GM23338 (cell line): ENCODE measurements around the gene RER1. TPM values are rescaled to one million over a fixed set of nuclear protein-coding genes. Genes with fewer than 3 reads are reported as not detected.

Experiments used
- ATAC-seq: fragments of 200-7000 bp; cut with Tn5 transposase; 3 replicates; pipeline ENCODE4 v1.9.1; 2020
- DNase-seq: peaks from one replicate; pipeline ENCODE4 v3.0.0-alpha.2; 2015; ENCODE audit warnings: low spot score
- H2AFZ ChIP-seq: fragments of 200-600 bp; sonication (generic); 2 replicates; pipeline ENCODE4 v1.8.0; 2016; ENCODE audit warnings: antibody characterized with exemption, mild to moderate bottlenecking, moderate library complexity
- H3F3A ChIP-seq: fragments of 200-600 bp; sonication (generic); replicated peaks from 2 replicates; pipeline ENCODE4 v1.8.0; 2017; ENCODE audit warnings: antibody characterized with exemption, mixed run types, low read depth
- H3K27ac ChIP-seq: fragments of 200-600 bp; sonication (generic); 2 replicates; pipeline ENCODE4 v1.6.1; 2016; ENCODE audit warnings: low read depth
- H3K27me3 ChIP-seq: fragments of 200-600 bp; sonication (generic); 2 replicates; pipeline ENCODE4 v1.8.0; 2016; ENCODE audit warnings: mild to moderate bottlenecking, mixed run types, moderate library complexity; ENCODE audit not compliant: insufficient read depth
- H3K36me3 ChIP-seq: fragments of 200-600 bp; sonication (generic); 2 replicates; pipeline ENCODE4 v1.8.0; 2016; ENCODE audit warnings: mild to moderate bottlenecking; ENCODE audit not compliant: insufficient read depth
- H3K4me1 ChIP-seq: fragments of 200-600 bp; sonication (generic); 2 replicates; pipeline ENCODE4 v1.8.0; 2016; ENCODE audit warnings: mild to moderate bottlenecking, moderate library complexity; ENCODE audit not compliant: insufficient read depth
- H3K4me2 ChIP-seq: fragments of 200-600 bp; sonication (generic); 2 replicates; pipeline ENCODE4 v1.7.1; 2017; ENCODE audit warnings: mixed run types
- H3K4me3 ChIP-seq: fragments of 200-600 bp; sonication (generic); 2 replicates; pipeline ENCODE4 v1.6.1; 2016; ENCODE audit warnings: mixed run types
- H3K79me2 ChIP-seq: fragments of 200-600 bp; sonication (generic); replicated peaks from 2 replicates; pipeline ENCODE4 v1.8.0; 2017; ENCODE audit warnings: mild to moderate bottlenecking; ENCODE audit not compliant: insufficient read depth
- H3K9me2 ChIP-seq: fragments of 200-600 bp; sonication (generic); 2 replicates; pipeline ENCODE4 v1.8.0; 2017; ENCODE audit not compliant: insufficient read depth
- H4K20me1 ChIP-seq: fragments of 200-600 bp; sonication (generic); replicated peaks from 2 replicates; pipeline ENCODE4 v1.8.0; 2017; ENCODE audit warnings: mild to moderate bottlenecking; ENCODE audit not compliant: insufficient read depth
- H3K27ac Mint-ChIP-seq: 2 replicates; pipeline ENCODE4 v1.8.0; 2020; ENCODE audit warnings: inconsistent platforms, mild to moderate bottlenecking, moderate library complexity, mixed read lengths
- H3K27me3 Mint-ChIP-seq: 3 replicates; pipeline ENCODE4 v1.8.0; 2022; ENCODE audit warnings: low read depth, mild to moderate bottlenecking, moderate library complexity, mixed read lengths, inconsistent platforms; ENCODE audit not compliant: insufficient read depth, poor library complexity
- H3K36me3 Mint-ChIP-seq: 3 replicates; pipeline ENCODE4 v1.8.0; 2021; ENCODE audit warnings: low read depth, mild to moderate bottlenecking, inconsistent platforms, moderate library complexity, mixed read lengths
- H3K4me1 Mint-ChIP-seq: 3 replicates; pipeline ENCODE4 v1.8.0; 2020; ENCODE audit warnings: mild to moderate bottlenecking, inconsistent platforms, mixed read lengths
- H3K4me3 Mint-ChIP-seq: 3 replicates; pipeline ENCODE4 v1.8.0; 2021; ENCODE audit warnings: moderate library complexity, mild to moderate bottlenecking, inconsistent platforms, mixed read lengths
- H3K9me3 Mint-ChIP-seq: 3 replicates; pipeline ENCODE4 v1.8.0; 2020; ENCODE audit warnings: moderate library complexity, mild to moderate bottlenecking, inconsistent platforms, mixed read lengths
- EZH2 ChIP-seq: fragments of 200-600 bp; sonication (generic); IDR thresholded peaks from one replicate; pipeline ENCODE4 v1.8.0; 2017; ENCODE audit warnings: antibody characterized with exemption, mild to moderate bottlenecking, low read depth; ENCODE audit not compliant: unreplicated experiment
- JUNB ChIP-seq: IDR thresholded peaks from one replicate; pipeline ENCODE4 v1.6.1; 2016; ENCODE audit warnings: antibody characterized with exemption; ENCODE audit not compliant: unreplicated experiment
- POLR2AphosphoS5 ChIP-seq: IDR thresholded peaks from 2 replicates; pipeline ENCODE4 v1.6.1; 2016; ENCODE audit warnings: antibody characterized with exemption, low read depth
- ZNF114 ChIP-seq: fragments of 250-450 bp; sonication (Bioruptor Pico); IDR thresholded peaks from 2 replicates; pipeline ENCODE4 v1.5.0; 2020; ENCODE audit warnings: mild to moderate bottlenecking, moderate library complexity
- polyA plus RNA-seq: library from polyadenylated mRNA; unstranded; fragments of >200 nt; fragmentation: Nextera tagmentation; extraction: Ambion mirVana; gene quantifications from 2 replicates; pipeline ENCODE4 v1.2.1, GENCODE V29; 2016
- total RNA-seq: library from RNA; depleted of rRNA; stranded (reverse); fragments of >200 nt; shearing (Covaris generic); gene quantifications from 2 replicates; pipeline ENCODE4 v1.2.3, GENCODE V29; 2014
- TF ChIP-seq, protein P1 (sequence below): fragments of 250-450 bp; sonication (Bioruptor Pico); IDR thresholded peaks from 2 replicates; pipeline ENCODE4 v1.5.0; 2020; ENCODE audit warnings: mild to moderate bottlenecking, moderate library complexity
- TF ChIP-seq, protein P2 (sequence below), 2 experiments: fragments of 200-600 bp in 1 of 2; sonication (generic) in 1 of 2; conservative IDR thresholded peaks; 2 replicates each; pipeline versions ENCODE4 v1.5.1 to v1.6.1; 2016 to 2017; ENCODE audit warnings: antibody characterized with exemption in 2 of 2, low read depth in 2 of 2, mild to moderate bottlenecking in 2 of 2, moderate library complexity in 1 of 2

RER1 gene
- total and polyA plus RNA-seq, 2 experiments from 2014 or later = 58.4 to 99.5 TPM

DNA sequence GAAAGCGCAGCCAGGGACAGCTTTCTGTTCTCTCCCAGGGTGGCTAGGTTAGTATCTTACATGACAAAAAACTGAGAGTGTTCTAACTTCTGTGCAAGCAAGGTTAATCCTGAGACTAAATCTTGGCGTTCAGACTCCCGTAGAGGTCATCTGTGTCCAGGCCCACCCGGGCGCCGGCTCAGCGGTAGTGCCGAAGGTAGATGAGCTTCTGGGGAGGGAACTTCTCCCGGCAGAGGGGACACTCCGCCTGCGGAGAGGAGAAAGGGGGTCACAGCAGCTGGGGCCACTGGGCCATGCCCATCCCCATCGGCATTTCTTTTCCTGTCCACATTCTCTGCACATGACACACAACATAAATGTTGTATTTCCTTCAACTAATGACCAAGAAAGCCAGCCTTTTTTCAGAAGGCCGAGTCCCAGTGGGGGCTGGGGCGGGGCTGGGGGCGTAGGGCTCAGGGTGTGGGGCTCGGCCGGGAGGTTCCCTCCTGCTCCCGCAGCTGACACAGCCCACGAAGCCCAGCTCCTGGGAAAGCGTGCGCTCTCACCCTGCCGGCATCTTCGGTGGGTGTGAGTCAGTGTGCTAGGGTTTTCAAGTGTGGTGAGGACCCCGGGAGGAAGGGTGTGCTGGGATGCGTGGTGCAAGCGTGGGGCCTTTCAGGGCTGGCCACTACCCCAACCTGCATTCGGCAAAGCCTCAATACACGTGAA lies 14.1 kb downstream of the RER1 start (continued):
- TF ChIP-seq, protein P1, sequence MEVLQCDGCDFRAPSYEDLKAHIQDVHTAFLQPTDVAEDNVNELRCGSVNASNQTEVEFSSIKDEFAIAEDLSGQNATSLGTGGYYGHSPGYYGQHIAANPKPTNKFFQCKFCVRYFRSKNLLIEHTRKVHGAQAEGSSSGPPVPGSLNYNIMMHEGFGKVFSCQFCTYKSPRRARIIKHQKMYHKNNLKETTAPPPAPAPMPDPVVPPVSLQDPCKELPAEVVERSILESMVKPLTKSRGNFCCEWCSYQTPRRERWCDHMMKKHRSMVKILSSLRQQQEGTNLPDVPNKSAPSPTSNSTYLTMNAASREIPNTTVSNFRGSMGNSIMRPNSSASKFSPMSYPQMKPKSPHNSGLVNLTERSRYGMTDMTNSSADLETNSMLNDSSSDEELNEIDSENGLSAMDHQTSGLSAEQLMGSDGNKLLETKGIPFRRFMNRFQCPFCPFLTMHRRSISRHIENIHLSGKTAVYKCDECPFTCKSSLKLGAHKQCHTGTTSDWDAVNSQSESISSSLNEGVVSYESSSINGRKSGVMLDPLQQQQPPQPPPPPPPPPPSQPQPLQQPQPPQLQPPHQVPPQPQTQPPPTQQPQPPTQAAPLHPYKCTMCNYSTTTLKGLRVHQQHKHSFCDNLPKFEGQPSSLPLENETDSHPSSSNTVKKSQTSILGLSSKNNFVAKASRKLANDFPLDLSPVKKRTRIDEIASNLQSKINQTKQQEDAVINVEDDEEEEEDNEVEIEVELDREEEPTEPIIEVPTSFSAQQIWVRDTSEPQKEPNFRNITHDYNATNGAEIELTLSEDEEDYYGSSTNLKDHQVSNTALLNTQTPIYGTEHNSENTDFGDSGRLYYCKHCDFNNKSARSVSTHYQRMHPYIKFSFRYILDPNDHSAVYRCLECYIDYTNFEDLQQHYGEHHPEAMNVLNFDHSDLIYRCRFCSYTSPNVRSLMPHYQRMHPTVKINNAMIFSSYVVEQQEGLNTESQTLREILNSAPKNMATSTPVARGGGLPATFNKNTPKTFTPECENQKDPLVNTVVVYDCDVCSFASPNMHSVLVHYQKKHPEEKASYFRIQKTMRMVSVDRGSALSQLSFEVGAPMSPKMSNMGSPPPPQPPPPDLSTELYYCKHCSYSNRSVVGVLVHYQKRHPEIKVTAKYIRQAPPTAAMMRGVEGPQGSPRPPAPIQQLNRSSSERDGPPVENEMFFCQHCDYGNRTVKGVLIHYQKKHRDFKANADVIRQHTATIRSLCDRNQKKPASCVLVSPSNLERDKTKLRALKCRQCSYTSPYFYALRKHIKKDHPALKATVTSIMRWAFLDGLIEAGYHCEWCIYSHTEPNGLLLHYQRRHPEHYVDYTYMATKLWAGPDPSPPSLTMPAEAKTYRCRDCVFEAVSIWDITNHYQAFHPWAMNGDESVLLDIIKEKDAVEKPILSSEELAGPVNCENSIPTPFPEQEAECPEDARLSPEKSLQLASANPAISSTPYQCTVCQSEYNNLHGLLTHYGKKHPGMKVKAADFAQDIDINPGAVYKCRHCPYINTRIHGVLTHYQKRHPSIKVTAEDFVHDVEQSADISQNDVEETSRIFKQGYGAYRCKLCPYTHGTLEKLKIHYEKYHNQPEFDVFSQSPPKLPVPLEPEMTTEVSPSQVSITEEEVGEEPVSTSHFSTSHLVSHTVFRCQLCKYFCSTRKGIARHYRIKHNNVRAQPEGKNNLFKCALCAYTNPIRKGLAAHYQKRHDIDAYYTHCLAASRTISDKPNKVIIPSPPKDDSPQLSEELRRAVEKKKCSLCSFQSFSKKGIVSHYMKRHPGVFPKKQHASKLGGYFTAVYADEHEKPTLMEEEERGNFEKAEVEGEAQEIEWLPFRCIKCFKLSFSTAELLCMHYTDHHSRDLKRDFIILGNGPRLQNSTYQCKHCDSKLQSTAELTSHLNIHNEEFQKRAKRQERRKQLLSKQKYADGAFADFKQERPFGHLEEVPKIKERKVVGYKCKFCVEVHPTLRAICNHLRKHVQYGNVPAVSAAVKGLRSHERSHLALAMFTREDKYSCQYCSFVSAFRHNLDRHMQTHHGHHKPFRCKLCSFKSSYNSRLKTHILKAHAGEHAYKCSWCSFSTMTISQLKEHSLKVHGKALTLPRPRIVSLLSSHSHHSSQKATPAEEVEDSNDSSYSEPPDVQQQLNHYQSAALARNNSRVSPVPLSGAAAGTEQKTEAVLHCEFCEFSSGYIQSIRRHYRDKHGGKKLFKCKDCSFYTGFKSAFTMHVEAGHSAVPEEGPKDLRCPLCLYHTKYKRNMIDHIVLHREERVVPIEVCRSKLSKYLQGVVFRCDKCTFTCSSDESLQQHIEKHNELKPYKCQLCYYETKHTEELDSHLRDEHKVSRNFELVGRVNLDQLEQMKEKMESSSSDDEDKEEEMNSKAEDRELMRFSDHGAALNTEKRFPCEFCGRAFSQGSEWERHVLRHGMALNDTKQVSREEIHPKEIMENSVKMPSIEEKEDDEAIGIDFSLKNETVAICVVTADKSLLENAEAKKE (CRISPR knock-in tag) = no peak
- no peak for TF ChIP-seq ZNF114 (CRISPR knock-in tag)
- no peak for TF ChIP-seq EZH2

DNA sequence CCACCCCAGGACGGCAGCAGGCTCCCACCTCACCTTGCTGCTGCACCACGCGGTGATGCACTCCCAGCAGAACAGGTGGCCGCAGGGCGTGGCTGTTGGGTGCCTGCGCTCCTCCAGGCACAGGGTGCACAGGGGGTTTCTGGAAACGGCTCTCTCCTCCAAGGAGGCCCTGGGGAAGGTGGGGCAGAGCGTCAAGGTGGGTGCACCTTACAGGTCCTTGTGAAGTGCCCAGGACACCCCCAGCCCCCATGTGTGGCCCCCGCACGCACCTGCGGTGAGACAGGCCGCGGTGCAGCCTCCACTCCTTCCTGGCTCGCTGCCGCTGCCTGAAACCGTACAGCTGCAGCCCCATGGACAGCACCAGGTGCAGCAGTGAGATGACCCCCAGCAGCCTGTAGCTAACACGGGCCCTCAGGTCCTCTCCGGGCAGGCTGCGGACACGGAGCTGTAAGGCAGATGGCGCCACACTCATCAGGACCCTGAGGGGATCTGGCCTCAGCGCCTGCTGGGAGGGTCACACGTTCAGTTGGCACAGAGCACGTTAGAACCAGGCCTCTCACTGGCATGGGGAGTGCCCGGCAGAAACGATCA lies 14.9 kb downstream of the RER1 start:
- H3K4me3 ChIP-seq = no peak overlapping the region
- no peak overlapping the region for H3K27ac Mint-ChIP-seq
- DNase-seq = no peak
- no peaks in the 10 kb centered on the region for H3K4me1 ChIP-seq
- no peak overlapping the region for H3K4me2 ChIP-seq
- ATAC-seq = peak; percentile 61
- no peaks in the 10 kb centered on the region for H4K20me1 ChIP-seq
- no peaks in the 10 kb centered on the region; the same call in 2 of the 3 replicates for H3K9me3 Mint-ChIP-seq
- peaks cover 55% of the 10 kb centered on the region for H3K36me3 Mint-ChIP-seq
- peaks cover 20% of the 10 kb centered on the region for H3K27me3 Mint-ChIP-seq
- 0 out of 2 replicates have a peak, but pooled peaks cover 5% of the 10 kb centered on the region for H3K36me3 ChIP-seq
- H3K4me1 Mint-ChIP-seq = no peaks in the 10 kb centered on the region; the same call in 2 of the 3 replicates
- TF ChIP-seq JUNB = no peak
- TF ChIP-seq, protein P2, sequence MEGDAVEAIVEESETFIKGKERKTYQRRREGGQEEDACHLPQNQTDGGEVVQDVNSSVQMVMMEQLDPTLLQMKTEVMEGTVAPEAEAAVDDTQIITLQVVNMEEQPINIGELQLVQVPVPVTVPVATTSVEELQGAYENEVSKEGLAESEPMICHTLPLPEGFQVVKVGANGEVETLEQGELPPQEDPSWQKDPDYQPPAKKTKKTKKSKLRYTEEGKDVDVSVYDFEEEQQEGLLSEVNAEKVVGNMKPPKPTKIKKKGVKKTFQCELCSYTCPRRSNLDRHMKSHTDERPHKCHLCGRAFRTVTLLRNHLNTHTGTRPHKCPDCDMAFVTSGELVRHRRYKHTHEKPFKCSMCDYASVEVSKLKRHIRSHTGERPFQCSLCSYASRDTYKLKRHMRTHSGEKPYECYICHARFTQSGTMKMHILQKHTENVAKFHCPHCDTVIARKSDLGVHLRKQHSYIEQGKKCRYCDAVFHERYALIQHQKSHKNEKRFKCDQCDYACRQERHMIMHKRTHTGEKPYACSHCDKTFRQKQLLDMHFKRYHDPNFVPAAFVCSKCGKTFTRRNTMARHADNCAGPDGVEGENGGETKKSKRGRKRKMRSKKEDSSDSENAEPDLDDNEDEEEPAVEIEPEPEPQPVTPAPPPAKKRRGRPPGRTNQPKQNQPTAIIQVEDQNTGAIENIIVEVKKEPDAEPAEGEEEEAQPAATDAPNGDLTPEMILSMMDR (conservative IDR thresholded peaks at IDR 0.05; ENCODE audit: low read depth in 2 of 2) = peak in 1 of 2 experiments; percentile 58; a peak in 3 of 4 replicates
- TF ChIP-seq POLR2AphosphoS5 = 0 out of 2 replicates have a peak, but pooled peaks have one; percentile 27
- no peaks in the 10 kb centered on the region for H3K79me2 ChIP-seq
- H2AFZ ChIP-seq = no peak overlapping the region
- no peak overlapping the region for H3K4me3 Mint-ChIP-seq
- no peaks in the 10 kb centered on the region for H3K9me2 ChIP-seq
- no peak overlapping the region for H3K27ac ChIP-seq
- H3F3A ChIP-seq = peaks cover 14% of the 10 kb centered on the region; the same call in 1 of the 2 replicates
- no peaks in the 10 kb centered on the region for H3K27me3 ChIP-seq
